Adipose tissue (tissue), 3 donors: ENCODE measurements around the gene IRF4. TPM values are rescaled to one million over a fixed set of nuclear protein-coding genes. Genes with fewer than 3 reads are reported as not detected.

Experiments used
- H3K27ac ChIP-seq: one replicate; pipeline ENCODE4 v1.5.1; 2013; ENCODE audit warnings: low read depth, low read length
- WGBS, 3 donors: extraction: QIAGEN DNeasy Blood & Tissue Kit; methylation state at CpG; one replicate each; pipeline ENCODE4 v1.1.7; 2013; 5-methylcytosine and 5-hydroxymethylcytosine counted together
- polyA plus RNA-seq, 3 donors: library from polyadenylated mRNA; stranded (reverse); fragments of 200-250 nt; gene quantifications; one replicate each; pipeline ENCODE4 v1.2.3, GENCODE V29; 2013
- donor health status: healthy with polysubstance abuse.
- donor health status: Bipolar disorder and iron deficiency.
- donor health status: healthy.

The IRF4 gene
- polyA plus RNA-seq, 3 donors, result 0.40 to 1.3 (median 0.83) TPM

DNA sequence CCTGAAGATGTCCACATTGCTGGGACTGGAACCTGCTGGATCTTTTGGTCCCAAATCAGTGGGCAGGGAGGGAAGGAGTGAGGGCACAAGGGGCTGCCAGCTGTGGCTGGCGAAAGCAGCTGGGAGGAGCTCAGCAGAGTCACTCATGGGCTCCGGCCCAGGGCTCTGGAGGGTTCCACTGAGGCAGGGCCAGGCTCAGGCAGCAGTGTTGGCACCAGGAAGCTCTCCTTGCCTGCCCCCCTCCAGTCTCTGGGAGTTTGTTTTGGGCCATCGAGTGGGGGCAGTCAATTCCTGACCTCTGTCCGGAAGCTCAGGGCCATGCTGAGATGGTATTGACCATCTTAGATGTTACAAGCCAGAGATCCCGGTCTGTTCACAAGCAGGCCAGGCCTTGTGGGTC is 39.1 kb upstream of the IRF4 start:
- WGBS, 3 donors, result 83 to 91% (median 86%) methylated on average over 5 of the region's 5 CpGs
- no peak overlapping the region for H3K27ac ChIP-seq

DNA sequence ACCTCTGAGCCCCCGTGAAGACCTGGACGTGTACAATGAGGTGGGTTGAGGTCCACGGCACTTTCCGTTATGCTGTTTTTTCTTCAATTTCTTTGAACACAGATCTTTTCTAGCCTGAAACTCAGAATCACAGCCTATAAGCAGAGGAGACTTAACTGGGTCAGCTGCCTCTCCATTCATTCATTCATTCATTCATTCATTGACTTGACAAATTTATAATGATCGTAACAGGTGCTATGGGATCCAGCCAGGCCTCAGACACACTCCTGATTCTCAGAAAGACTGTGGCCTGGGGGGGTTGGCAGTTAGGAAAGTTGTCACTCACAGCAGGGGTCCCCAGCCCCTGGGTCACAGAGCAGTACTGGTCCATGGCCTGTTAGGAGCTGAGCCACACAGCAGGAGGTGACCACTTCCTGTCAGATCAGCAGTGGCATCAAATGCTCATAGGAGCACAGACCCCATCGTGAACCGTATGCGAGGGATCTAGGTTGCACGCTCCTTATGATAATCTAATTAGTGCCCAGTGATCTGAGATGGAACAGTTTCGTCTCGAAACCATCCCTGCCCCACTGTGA is 38.6 kb upstream of the IRF4 start:
- 80 to 81% (median 81%) methylated on average over 11 of the region's 11 CpGs for WGBS, 3 donors

DNA sequence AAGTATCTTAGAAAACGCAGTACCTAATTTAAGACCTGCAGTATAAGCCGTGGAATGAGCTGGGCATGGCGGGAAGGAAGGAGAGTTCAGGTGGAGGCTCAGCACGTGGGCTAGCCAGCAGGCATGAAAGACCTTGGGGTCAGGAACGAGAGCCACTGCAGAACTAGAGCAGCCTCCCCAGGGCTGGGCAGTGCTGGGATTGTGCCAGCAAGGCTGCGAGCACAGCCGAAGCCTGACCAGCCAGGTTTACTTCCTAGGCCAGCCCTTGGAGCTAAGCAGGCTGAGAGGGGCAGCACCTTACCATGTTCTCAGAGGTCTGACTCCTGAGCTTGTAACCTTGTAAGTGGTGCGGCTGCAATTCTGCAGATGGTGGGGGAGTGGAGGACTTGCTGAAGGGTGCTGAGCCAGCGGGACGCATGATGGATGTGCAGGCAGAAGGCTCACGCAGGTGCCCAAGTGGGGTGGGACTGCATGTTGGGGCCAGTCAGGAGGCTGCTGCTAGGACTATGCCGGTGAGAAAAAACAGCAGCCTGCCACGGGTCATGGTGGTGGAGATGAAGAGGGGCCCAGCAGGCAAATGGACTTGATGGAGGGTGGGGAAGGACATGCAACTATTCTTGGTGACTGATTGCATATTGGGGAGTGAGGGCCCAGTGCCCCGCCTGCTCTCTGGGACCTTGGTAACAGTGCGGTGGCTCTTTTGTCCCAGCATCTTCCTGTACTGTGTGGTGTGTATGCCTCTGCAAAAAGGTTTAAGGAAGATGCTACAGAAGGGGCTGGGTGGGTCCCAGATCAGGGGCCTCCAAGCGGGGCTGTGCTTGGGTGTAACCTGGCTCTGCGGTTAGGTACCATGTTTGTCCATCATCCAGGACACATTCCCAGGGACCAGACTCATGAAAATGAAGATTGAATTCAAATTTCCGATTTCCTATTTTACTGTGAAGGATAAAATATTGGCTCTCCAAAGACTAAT is 37.6 kb upstream of the IRF4 start:
- WGBS, 3 donors, result 83 to 89% (median 85%) methylated on average over 18 of the region's 18 CpGs
- H3K27ac ChIP-seq, result no peak overlapping the region

More for the DNA sequence above, 38.6 kb upstream of the IRF4 start:
- no peak overlapping the region for H3K27ac ChIP-seq

DNA sequence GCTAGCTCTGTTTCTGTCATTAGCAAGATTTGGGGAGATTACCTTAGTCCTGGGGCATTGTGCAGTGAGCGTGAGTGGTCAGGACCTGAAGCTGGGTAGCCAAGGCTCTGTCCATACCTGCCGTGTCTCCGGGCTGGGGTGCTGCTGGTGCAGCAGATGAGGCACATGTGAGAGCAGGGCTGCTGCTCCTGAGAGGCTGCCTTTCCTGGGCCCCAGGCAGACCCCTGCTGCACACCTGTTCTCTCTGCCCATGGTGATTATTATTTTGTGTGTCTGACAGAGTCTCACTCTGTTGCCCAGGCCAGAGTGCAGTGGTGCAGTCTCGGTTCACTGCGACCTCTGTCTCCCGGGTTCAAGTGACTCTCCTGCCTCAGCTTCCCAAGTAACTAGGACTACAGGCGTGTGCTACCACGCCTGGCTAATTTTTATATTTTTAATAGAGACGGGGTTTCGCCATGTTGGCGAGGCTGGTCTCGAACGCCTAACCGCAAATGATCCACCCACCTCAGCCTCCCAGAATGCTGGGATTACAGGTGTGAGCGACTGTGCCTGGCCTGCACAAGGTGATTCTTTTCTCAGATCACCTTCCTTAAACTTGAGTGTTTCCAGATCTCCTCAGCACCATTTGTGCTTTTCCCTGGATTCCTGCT is 36.8 kb upstream of the IRF4 start:
- WGBS, 3 donors, result 89 to 90% (median 90%) methylated on average over 15 of the region's 15 CpGs

DNA sequence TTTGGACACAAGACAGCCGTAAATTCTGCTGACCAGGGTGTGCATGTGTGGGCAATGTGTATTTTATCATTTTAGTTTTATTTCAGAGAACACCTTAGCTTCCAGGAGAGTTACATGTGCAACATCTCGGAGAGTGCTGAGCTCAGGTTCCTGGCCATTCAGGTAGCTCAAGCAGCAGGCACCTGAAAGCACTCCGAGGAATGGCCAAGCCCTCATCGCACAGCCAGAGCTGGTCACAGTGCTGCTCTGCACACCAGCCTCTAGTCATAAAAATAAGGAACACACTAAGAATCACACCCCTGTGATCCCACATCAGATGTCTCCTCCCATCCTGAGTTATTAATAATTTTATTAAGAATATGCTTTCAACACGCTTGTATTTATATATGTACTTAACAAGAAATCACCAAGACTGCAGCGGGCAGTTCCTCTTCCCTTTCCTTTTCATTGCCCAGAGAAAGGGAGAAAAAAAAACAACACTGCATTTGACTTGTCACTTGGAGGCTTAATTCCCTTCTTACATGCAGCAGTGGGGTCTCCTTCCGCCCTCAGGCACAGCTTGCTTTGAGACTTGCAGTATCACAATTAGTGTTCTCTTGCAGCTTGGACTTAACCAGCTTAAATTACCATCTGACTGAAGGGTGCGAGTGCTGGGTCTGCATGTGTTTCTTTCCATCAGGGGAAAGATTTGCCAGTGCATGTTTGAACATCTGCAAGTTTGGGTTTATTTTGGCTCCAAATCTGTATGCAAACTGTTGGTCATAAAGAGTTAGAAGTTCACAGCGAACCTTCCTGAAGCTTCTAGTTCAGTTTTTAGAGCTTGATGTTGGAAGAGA is 36.0 kb upstream of the IRF4 start:
- WGBS, 3 donors, result 75 to 80% (median 78%) methylated on average over 9 of the region's 9 CpGs
- H3K27ac ChIP-seq, result no peak overlapping the region

More for the DNA sequence above, 36.8 kb upstream of the IRF4 start:
- H3K27ac ChIP-seq, result no peak overlapping the region

DNA sequence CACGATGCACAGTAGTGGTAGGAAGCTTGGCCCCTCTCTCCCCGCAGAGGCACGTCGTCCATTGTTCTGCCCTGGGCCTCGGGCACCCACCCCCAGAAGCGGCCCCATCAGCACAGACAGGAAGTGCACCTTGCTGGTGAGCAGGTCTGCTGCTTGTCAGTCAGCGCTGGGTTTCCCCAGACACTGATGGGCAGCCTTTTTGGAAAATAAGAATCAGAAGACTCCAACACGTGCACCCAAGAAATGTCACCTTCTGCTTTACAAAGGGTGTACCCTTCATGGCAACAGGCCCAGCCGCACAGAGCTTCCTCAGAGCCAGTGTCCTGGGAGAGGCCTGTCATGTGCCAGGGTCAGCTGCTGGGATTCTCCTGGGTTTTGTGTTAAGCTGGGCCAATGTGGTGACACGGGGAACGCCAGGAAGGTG is 34.7 kb upstream of the IRF4 start:
- WGBS, 3 donors, result 80 to 84% (median 84%) methylated on average over 11 of the region's 11 CpGs
- H3K27ac ChIP-seq, result no peak overlapping the region

DNA sequence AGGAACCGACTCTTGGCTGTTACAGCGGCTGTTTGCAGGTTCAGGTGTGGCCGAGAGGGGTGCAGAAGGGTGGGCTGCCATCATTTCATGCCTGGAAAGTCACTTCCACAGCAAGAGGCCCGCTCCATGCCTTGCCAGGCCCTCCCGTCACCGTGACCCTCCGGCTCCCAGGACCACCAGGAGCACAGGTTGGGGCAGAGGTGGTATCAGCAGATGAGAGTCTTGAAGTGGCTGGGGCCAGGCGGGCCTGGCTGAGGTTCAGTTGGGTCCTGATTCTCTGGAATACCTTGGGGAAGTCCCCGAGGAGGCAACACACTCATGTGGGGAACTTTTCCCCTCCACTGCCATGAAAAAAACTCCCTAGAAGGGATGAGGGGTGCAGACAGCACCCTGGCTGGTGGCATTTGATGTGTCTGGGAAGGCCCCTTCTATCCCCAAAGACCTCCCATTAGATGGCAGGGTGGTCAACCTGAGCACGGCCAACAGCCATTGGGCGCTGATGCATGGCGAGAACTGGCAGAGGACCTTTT is 34.2 kb upstream of the IRF4 start:
- H3K27ac ChIP-seq, result no peak overlapping the region
- 83 to 86% (median 85%) methylated on average over 12 of the region's 12 CpGs for WGBS, 3 donors

DNA sequence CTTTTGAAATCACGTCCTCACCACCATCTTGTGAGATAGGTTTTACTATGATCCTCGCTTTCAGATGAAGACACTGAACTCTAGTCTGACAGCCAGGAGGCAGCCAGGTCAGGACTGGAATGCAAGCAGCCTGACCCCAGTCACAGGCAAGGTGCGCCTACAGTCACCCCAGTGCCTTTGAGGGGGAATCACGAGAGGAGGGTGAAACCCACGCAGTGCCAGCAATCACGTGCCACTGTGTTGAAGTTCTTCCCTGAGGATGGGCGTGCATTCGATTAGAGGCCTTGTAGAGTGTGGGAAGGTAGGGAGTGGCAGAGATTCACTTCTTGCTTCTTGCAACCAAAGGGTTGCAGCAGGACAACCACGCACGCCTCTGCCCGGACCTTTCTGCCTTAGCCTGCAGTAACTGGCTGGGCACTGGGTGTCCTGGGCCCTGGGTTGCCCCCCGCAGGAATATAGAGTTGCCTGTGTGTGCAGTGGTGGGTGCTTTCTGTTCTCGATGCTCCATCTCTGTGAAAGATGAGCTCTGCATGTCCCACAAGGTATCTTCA is 33.7 kb upstream of the IRF4 start:
- H3K27ac ChIP-seq, result no peak overlapping the region
- WGBS, 3 donors, result 84 to 86% (median 84%) methylated on average over 13 of the region's 13 CpGs

DNA sequence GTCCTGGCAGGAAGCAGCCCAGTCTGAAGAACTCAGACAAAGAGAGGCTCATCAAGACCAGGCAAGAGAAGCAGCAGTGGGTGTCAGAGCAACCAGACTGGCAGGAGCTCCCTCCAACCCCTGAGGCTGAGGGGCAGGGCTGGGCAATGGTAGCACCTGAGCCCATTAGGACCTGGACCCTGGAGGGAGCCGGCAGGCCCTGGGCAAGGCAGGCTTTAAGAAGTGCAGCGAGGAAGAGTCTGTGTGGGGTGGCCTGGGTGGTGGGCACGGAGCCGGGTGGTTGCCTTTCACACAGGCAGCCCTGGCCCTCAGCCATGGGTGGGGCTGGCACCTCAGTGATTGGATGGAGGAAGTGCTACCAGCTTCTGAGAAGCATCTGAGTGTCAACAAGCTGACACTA is 33.1 kb upstream of the IRF4 start:
- 80 to 83% (median 82%) methylated on average over 4 of the region's 4 CpGs for WGBS, 3 donors
- no peak overlapping the region for H3K27ac ChIP-seq

DNA sequence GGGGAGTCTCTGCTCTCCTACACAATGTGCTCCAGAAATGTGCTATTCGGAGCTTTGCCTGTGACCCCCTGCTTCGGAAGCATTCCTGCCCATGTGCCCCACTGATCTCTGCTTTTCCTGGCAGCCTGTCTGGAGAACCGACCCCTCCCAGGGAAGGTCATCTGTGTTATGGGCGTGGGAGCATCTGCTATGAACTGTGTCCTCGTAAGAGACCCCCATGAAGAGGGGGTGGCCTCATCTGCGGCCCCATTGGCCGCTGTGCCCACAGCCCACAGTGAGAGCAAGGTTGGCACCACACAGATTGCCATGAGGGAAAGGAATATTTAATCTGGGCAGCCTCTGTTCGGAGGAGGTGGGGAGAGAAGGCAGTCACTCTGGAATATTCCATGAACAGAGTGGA is 32.7 kb upstream of the IRF4 start:
- 75 to 77% (median 77%) methylated on average over 8 of the region's 8 CpGs for WGBS, 3 donors
- H3K27ac ChIP-seq, result no peak overlapping the region

DNA sequence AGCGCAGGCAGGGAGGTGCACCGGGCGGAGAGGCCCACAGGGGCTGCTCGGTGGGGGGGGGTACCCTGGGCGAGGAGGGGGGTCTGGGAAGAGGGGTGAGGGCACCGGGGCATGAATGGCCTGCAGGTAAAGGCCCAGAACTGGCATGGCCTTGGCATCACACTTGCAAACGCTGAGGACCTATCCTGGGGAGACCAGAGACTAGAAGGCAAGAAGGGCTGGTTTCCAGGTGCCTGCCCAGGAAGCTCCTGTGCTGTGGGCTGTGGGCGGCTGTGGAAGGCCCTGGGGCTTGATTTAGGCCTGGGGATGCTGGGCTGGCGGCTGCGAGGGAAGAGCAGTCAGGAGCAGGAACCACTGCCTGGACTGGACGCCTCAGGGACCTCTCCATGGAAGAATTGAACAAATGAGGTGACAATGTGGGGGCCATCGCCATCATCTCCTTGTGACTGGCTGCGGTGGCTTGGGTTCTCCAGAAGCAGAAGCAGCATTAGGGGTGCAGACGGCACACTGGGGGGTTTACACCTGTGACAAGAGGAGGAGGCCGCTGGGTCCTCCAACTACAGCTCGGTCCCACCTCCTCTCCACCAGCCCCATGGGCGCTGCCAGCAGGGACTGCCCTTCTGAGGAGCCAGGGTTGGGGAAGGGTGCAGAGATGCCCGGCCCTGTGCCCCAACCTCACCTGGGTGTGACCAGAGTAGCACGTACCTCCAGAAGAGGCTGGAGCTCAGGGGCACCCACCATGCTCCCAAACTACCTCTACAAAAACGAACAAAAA is 32.1 kb upstream of the IRF4 start:
- no peak overlapping the region for H3K27ac ChIP-seq

DNA sequence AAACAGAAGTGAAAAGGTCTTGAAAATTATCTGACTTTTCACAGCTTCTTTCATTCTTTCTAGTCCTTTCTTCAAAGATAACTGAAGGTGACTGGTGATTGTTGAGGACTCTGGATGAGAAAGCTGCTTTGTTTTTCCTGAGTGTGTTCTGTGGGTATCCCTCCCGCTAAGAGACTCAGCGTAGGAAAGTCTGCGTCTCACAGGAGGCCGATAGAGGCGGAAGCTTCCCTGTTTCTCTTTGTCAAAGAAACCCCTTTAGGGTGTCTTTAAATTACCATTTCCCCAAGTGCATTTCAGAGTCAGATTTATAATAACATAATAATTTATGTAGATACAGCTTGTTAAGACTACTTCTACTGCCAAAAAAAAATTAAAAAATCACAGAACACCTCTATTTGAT is 31.2 kb upstream of the IRF4 start:
- WGBS, 3 donors, result 83 to 86% (median 86%) methylated on average over 5 of the region's 5 CpGs
- no peak overlapping the region for H3K27ac ChIP-seq

More for the DNA sequence above, 32.1 kb upstream of the IRF4 start:
- 76 to 80% (median 78%) methylated on average over 19 to 20 of the region's 20 CpGs for WGBS, 3 donors

DNA sequence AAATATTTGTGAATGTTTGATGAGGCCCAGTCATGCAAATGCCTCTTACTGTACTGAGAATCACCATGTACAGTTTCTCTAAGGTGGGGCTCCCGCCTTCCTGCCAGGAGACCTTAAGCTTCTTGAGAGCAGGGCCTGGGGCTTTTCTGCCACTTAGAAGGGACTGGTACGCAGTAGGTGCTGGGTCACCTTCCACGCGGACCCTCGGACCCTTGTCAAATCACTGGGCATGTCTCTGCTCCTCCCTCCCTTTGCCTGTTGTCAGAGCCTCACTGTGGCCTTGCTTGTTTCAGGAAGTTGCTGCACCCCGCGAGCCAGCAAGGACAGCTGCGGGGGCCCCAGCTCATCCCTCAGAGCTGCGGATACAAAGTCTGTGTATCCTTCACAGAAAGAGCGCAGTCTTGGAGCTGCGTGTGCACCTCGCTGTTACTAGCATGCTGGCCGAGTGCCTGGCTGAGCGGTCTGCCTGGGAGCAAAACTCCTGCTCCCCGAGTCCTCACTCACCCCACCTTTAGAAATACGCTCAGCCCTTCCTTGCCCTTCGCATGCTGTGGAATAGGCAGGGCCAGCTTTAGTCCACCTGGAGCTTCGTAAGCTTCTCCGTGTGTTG is 30.7 kb upstream of the IRF4 start:
- H3K27ac ChIP-seq, result no peak overlapping the region
- 70 to 73% (median 71%) methylated on average over 19 of the region's 19 CpGs for WGBS, 3 donors

DNA sequence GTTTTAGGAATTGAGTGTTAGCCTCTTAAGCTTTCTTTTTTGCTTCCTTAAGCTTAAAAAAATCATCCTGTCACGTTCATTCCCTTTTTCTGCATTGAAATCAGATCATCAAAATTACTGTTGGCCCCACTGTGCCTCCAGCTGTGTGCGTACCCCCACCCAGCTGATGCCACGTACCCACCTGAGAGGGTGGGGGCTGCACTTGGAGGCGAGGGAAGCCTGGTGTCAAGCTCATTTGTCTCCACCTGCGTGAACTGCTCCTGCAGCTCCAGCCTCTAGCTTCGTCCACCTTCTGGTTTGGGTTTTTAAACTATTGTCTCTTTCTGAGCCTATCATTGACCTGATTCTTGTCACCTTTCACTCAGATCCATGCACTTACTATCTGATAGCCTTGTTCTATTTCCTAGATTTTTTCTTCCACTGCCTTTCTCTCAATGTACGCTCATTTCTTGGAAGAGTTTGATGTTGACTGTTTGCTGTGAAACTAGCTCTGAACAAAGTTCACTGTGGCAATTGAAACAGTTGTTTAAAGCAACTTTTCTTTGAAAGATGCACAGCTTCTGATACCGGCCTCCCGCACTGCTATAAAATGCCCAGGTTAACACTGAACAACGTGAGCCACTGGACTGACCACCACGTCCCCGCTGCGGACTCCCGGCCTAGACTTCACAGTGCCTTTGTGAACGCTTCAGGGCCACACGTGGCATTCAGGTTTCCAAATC is 30.0 kb upstream of the IRF4 start:
- H3K27ac ChIP-seq, result no peak overlapping the region
- 75 to 83% (median 83%) methylated on average over 16 of the region's 16 CpGs for WGBS, 3 donors

DNA sequence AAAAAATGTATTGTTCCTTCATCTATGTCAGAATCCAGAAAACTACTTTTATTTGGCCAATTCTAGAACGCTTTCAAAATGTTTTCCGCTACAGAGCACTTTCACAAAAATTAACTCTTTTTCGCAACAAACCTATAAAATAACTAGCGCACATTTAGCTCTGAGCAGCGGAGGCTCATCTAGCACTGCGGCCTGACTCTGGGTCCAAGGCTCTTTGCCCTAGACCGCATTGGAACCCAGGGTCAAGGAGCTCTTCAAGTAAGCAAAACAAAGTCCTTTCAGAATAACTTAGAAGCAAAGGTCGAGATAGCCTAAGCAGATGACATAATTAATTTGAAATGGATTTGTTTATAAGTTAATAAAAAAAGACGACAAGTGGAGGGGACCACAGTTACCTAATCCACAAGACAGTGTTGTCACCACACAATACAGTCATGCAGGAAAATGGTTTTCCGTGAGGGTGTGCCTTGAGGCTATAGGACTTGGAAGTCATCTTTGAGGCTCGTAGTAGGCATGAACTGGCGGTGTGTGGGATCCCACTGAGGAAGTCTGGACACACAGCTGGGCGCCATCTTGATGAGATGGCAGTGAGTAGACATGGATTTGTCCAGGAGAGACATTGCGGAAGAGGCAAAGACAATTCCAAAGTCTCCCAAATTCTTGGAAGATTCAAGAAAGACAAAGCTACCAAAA is 29.2 kb upstream of the IRF4 start:
- H3K27ac ChIP-seq, result no peak overlapping the region
- WGBS, 3 donors, result 82 to 85% (median 83%) methylated on average over 14 of the region's 14 CpGs

DNA sequence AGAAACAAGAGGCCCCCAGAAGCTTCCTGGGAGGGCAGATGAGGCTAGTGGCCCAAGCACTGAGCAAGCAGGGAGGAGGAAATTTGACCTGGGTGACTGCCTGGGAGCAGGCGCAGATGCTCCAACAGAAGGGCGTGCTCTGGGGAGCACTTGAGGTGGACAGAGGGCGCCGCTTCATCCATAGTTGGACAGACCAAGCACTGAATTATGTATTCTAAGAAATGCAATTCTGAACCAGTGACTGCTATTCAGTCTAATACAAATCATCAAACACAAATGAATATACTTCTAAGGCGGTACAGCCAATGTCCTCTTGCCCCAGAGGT is 28.7 kb upstream of the IRF4 start:
- H3K27ac ChIP-seq, result no peak overlapping the region
- WGBS, 3 donors, result 84 to 88% (median 86%) methylated on average over 5 of the region's 5 CpGs
